HepG2 (cell line): Measurements from ENCODE around the gene GALP. TPM values are rescaled to one million over a fixed set of nuclear protein-coding genes. Genes with fewer than 3 reads are reported as not detected.

Source experiments
- ARID3A ChIP-seq: IDR thresholded peaks from 2 replicates; pipeline ENCODE4 v1.6.1; 2012; ENCODE audit warnings: low read depth, low read length, improper control_type of control experiment
- DMAP1 ChIP-seq: IDR thresholded peaks from 2 replicates; pipeline ENCODE4 v1.6.1; 2016
- HNF4A ChIP-seq: sonication (generic); formaldehyde crosslinking; IDR thresholded peaks from 2 replicates; pipeline ENCODE4 v1.4.0; 2020; ENCODE audit warnings: missing genetic modification reagents
- MBD4 ChIP-seq: IDR thresholded peaks from 2 replicates; pipeline ENCODE4 v1.6.1; 2012; ENCODE audit warnings: low read length, inconsistent platforms, borderline replicate concordance
- PATZ1 ChIP-seq: sonication (generic); formaldehyde crosslinking; IDR thresholded peaks from 2 replicates; pipeline ENCODE4 v1.4.0; 2020; ENCODE audit warnings: missing genetic modification reagents
- RXRB ChIP-seq: IDR thresholded peaks from 2 replicates; pipeline ENCODE4 v1.6.1; 2016; ENCODE audit warnings: borderline replicate concordance, missing genetic modification reagents, missing compliant biosample characterization
- TERF1 ChIP-seq: sonication (generic); formaldehyde crosslinking; IDR thresholded peaks from 2 replicates; pipeline ENCODE4 v1.8.0; 2022; ENCODE audit warnings: mild to moderate bottlenecking, missing genetic modification reagents, moderate library complexity
- ZBTB25 ChIP-seq: IDR thresholded peaks from 2 replicates; pipeline ENCODE4 v1.6.1; 2018; ENCODE audit warnings: missing genetic modification reagents
- ZNF318 ChIP-seq: sonication (generic); formaldehyde crosslinking; IDR thresholded peaks from 2 replicates; pipeline ENCODE4 v1.4.0; 2020; ENCODE audit warnings: mild to moderate bottlenecking, missing genetic modification reagents
- ZSCAN22 ChIP-seq: sonication (generic); formaldehyde crosslinking; IDR thresholded peaks from 2 replicates; pipeline ENCODE4 v1.4.0; 2020; ENCODE audit warnings: mild to moderate bottlenecking, missing genetic modification reagents
- polyA plus RNA-seq, 8 experiments: library from polyadenylated mRNA; depleted of rRNA in 3 of 8; stranded (reverse) in 7 of 8; unstranded in 1 of 8; fragments of >200 nt; fragmentation: Illumina TruSeq in 4 of 8; extraction: Trizol in 4 of 8; gene quantifications; 2 replicates each; pipeline versions ENCODE4 v1.2.1 to v1.2.3, GENCODE V29; 2011 to 2016; ENCODE audit warnings: low read depth in 4 of 8, missing spikeins in 1 of 8, mixed read lengths in 1 of 8; ENCODE audit not compliant: insufficient read depth in 1 of 8
- total RNA-seq, 5 experiments: library from RNA; depleted of rRNA; stranded (reverse); fragments of >200 nt; fragmentation: Illumina TruSeq; extraction: Trizol; gene quantifications; 2 replicates each; pipeline ENCODE4 v1.2.3, GENCODE V29; 2016; ENCODE audit warnings: low read depth in 1 of 5
- TF ChIP-seq, protein P1 (sequence below): sonication (generic); formaldehyde crosslinking; IDR thresholded peaks from 2 replicates; pipeline ENCODE4 v1.4.0; 2020; ENCODE audit warnings: mild to moderate bottlenecking, low read depth, missing genetic modification reagents

The GALP gene
- total and polyA plus RNA-seq, 2 of the 13 experiments (the other 11 are each of a cell fraction or from before 2014, with no cell fraction given) = not detected

DNA sequence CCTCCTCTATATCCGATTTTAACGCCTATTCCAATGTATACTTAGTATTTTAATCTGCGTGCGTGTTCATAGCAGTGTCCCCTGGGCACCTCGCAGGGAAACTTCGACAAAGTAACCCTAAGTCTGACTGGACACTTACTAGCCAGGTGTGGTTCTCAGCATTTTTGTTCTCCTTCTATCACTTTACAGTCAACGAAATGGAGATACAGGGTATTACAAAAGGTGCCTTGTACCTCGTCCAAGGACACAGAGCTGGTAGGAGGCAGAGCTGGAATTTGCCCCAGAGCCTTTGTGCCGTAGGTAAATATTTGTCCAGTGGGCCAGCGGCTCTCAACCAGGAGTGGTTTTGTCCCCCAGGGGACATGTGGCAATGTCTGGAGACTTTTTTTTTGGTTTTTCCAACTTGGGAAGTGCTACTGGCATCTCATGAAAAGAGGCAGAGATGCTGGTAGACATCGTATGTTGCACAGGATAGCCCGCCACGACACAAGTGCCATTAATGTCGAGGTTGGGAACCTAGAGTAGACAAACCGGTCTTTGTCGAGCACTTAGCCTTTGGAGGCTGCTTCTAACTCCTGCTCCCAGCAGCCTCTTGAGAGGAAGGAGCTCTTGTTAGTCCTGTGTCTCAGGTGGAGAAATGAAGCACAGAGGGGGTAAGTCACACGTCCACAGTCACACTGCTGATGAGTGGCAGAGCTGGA is 33.6 kb upstream of the GALP start (continued):
- TF ChIP-seq ZNF318 (CRISPR knock-in tag) (no peak), ZBTB25 (CRISPR knock-in tag) (peak; percentile 65; the same call in 1 of the 2 replicates), DMAP1 (CRISPR knock-in tag) (peak; percentile 70; the same call in 1 of the 2 replicates), MBD4 (no peak; the same call in 1 of the 2 replicates), RXRB (peak; percentile 87), HNF4A (CRISPR knock-in tag) (peak; percentile 97), PATZ1 (CRISPR knock-in tag) (peak; percentile 91), TERF1 (no peak), ARID3A (peak; percentile 54; the same call in 1 of the 2 replicates), ZSCAN22 (CRISPR knock-in tag) (no peak)
- TF ChIP-seq, protein P1, sequence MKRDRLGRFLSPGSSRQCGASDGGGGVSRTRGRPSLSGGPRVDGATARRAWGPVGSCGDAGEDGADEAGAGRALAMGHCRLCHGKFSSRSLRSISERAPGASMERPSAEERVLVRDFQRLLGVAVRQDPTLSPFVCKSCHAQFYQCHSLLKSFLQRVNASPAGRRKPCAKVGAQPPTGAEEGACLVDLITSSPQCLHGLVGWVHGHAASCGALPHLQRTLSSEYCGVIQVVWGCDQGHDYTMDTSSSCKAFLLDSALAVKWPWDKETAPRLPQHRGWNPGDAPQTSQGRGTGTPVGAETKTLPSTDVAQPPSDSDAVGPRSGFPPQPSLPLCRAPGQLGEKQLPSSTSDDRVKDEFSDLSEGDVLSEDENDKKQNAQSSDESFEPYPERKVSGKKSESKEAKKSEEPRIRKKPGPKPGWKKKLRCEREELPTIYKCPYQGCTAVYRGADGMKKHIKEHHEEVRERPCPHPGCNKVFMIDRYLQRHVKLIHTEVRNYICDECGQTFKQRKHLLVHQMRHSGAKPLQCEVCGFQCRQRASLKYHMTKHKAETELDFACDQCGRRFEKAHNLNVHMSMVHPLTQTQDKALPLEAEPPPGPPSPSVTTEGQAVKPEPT (CRISPR knock-in tag) = no peak
